Ovary (tissue), 3 donors: ENCODE measurements around the gene PPA2.

Source experiments
- CTCF ChIP-seq, 3 donors: fragments of 450-650 bp in 2 of 3; fragments of 200-600 bp in 1 of 3; IDR thresholded peaks; one replicate each; pipeline versions ENCODE4 v1.5.1 to v1.8.0; 2016 to 2022; ENCODE audit warnings: antibody characterized with exemption in 3 of 3, mild to moderate bottlenecking in 1 of 3
- EP300 ChIP-seq: sonication (generic); formaldehyde crosslinking; IDR thresholded peaks from one replicate; pipeline ENCODE4 v1.6.1; 2017; ENCODE audit warnings: antibody characterized with exemption
- POLR2A ChIP-seq: fragments of 450-650 bp; IDR thresholded peaks from one replicate; pipeline ENCODE4 v1.6.1; 2017; ENCODE audit warnings: antibody characterized with exemption, mild to moderate bottlenecking, moderate library complexity
- donor health status: DM: no; HTN: no; CAD: no.

- TF ChIP-seq CTCF (IDR thresholded peaks at IDR 0.05) (no peak), POLR2A (no peak), EP300 (no peak)
These were observed 16.7 kb upstream of the PPA2 start for GRCh38 chr4:105490523-105490922.
